Measurements from ENCODE around the gene PPIB. TPM values are rescaled to one million over a fixed set of nuclear protein-coding genes. Genes with fewer than 3 reads are reported as not detected.

The PPIB gene
- total RNA-seq, 1 experiment from 2014 or later: 410 TPM

GRCh38 chr15:64197425-64197824 is 34.6 kb upstream of the PPIB start:
- Histone ChIP-seq H3K4me3 (ENCODE audit: low read length) (no peak overlapping the region), H3K9me2 (replicated peaks; ENCODE audit: low read length) (no peaks in the 10 kb centered on the region), H2AFZ (ENCODE audit: low read length) (no peak overlapping the region), H4K20me1 (ENCODE audit: low read length) (no peaks in the 10 kb centered on the region), H3K9ac (ENCODE audit: low read length) (no peak overlapping the region), H3K4me2 (ENCODE audit: low read length) (no peak overlapping the region), H3K36me3 (ENCODE audit: low read depth, low read length) (peaks cover 3% of the 10 kb centered on the region; the same call in 1 of the 2 replicates), H3K4me1 (ENCODE audit: insufficient read depth, low read length) (no peaks in the 10 kb centered on the region), H3K27ac (ENCODE audit: low read length) (no peak overlapping the region), H3K9me3 (ENCODE audit: low read length) (no peaks in the 10 kb centered on the region), H3K27me3 (ENCODE audit: low read length) (no peaks in the 10 kb centered on the region), H3K79me2 (ENCODE audit: low read length) (no peaks in the 10 kb centered on the region), H3F3A (ENCODE audit: low read length, unreplicated experiment) (no peaks in the 10 kb centered on the region)
- no peak for TF ChIP-seq EZH2 (IDR thresholded peaks at IDR 0.05; ENCODE audit: low read length, unreplicated experiment)
- TF ChIP-seq EZH2phosphoT487 (IDR thresholded peaks at IDR 0.05; ENCODE audit: borderline replicate concordance, low read length): no peak
- no peak for TF ChIP-seq CTCF (conservative IDR thresholded peaks at IDR 0.05; ENCODE audit: low read depth, low read length)
- CTCF ChIA-PET: no interaction called here
- TSS peak; percentile 18 for BruUV-seq (replicated peaks)
- POLR2A ChIA-PET (ENCODE audit: unreplicated experiment): no interaction called here
- intact Hi-C loops (cut with micrococcal nuclease): no loop called here
- ATAC-seq: no peak
- DNase-seq: no peak

- Histone ChIP-seq H4K20me1 (ENCODE audit: low read length) (no peaks in the 10 kb centered on the region), H3K27me3 (ENCODE audit: low read length) (no peaks in the 10 kb centered on the region), H2AFZ (ENCODE audit: low read length) (no peak overlapping the region), H3K4me1 (ENCODE audit: insufficient read depth, low read length) (no peaks in the 10 kb centered on the region), H3K4me2 (ENCODE audit: low read length) (no peak overlapping the region), H3K9me2 (replicated peaks; ENCODE audit: low read length) (no peaks in the 10 kb centered on the region), H3K27ac (ENCODE audit: low read length) (no peak overlapping the region), H3K9ac (ENCODE audit: low read length) (no peak overlapping the region), H3K9me3 (ENCODE audit: low read length) (no peaks in the 10 kb centered on the region), H3F3A (ENCODE audit: low read length, unreplicated experiment) (no peaks in the 10 kb centered on the region), H3K36me3 (ENCODE audit: low read depth, low read length) (no peaks in the 10 kb centered on the region), H3K79me2 (ENCODE audit: low read length) (no peaks in the 10 kb centered on the region), H3K4me3 (ENCODE audit: low read length) (no peak overlapping the region)
- TF ChIP-seq EZH2 (IDR thresholded peaks at IDR 0.05; ENCODE audit: low read length, unreplicated experiment) (no peak), CTCF (conservative IDR thresholded peaks at IDR 0.05; ENCODE audit: low read depth, low read length) (no peak), EZH2phosphoT487 (IDR thresholded peaks at IDR 0.05; ENCODE audit: borderline replicate concordance, low read length) (no peak)
- ATAC-seq: no peak
- ChIA-PET CTCF (no interaction called here), POLR2A (ENCODE audit: unreplicated experiment) (interaction anchor here (0.6 kb wide), 1 partner anchor 31 kb away, joined by 5 read pairs; no protein-coding TSS in a partner anchor)
- no TSS peak for BruUV-seq (replicated peaks)
- intact Hi-C loops (cut with micrococcal nuclease): no loop called here
- no peak for DNase-seq
Observed at GRCh38 chr15:64193971-64194370, 31.1 kb upstream of the PPIB start.

DNA sequence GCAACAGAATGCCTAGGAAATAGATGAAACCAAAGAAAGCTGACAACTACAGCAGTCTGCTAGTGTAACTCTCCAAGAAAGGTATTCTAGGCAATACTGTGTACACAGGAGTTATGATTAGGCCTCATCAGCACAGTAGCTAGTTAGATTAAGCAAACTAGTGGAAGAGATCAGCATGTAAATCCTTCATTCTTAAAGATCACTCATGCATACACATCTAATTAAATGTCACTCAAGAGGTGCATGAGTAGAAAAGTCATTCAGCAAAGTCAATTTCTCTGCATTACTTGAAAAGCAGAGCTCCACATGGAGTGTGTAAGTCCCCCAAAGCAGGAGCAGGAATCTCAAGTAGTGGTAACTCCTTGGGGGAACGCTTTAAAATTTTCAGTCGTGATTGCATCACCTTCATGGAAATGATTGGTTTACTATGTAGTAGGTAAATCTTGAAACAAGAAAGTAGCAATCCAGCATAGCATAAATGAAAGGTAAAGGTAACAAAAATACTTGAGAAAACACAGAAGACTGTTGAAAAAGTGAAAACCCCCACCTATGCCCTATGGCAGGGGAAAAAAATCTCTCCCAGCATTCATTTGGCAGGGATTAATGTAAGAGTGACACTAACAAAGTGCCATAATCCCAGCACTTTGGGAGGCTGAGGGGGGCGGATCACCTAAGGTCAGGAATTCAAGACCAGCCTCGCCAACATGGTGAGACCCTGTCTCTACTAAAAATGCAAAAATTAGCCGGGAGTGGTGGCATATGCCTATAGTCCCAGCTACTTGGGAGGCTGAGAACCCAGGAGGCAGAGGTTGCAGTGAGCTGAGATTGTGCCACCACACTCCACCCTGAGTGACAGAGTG is 29.4 kb upstream of the PPIB start:
- Histone ChIP-seq H3K4me2 (ENCODE audit: low read length) (no peak overlapping the region), H4K20me1 (ENCODE audit: low read length) (no peaks in the 10 kb centered on the region), H3F3A (ENCODE audit: low read length, unreplicated experiment) (no peaks in the 10 kb centered on the region), H3K79me2 (ENCODE audit: low read length) (no peaks in the 10 kb centered on the region), H3K36me3 (ENCODE audit: low read depth, low read length) (no peaks in the 10 kb centered on the region), H3K27me3 (ENCODE audit: low read length) (no peaks in the 10 kb centered on the region), H3K4me3 (ENCODE audit: low read length) (no peak overlapping the region), H2AFZ (ENCODE audit: low read length) (no peak overlapping the region), H3K9me3 (ENCODE audit: low read length) (no peaks in the 10 kb centered on the region), H3K27ac (ENCODE audit: low read length) (no peak overlapping the region), H3K9me2 (replicated peaks; ENCODE audit: low read length) (no peaks in the 10 kb centered on the region), H3K9ac (ENCODE audit: low read length) (no peak overlapping the region), H3K4me1 (ENCODE audit: insufficient read depth, low read length) (no peaks in the 10 kb centered on the region)
- BruUV-seq (replicated peaks): no TSS peak
- ATAC-seq (no peak), DNase-seq (no peak)
- POLR2A ChIA-PET (ENCODE audit: unreplicated experiment): no interaction called here
- intact Hi-C loops (cut with micrococcal nuclease): no loop called here
- TF ChIP-seq EZH2 (IDR thresholded peaks at IDR 0.05; ENCODE audit: low read length, unreplicated experiment) (no peak), CTCF (conservative IDR thresholded peaks at IDR 0.05; ENCODE audit: low read depth, low read length) (no peak), EZH2phosphoT487 (IDR thresholded peaks at IDR 0.05; ENCODE audit: borderline replicate concordance, low read length) (no peak)
- CTCF ChIA-PET: no interaction called here

Data from PC-3 (cell line).